HG02678 (cell line): ENCODE data around the gene SMURF2.
"Not testable (repeated sequence)": the region's sequence is repeated elsewhere in the genome, so short reads cannot be mapped to it uniquely, and the experiment has no call there.

ENCODE experiments used
- ATAC-seq: cut with Tn5 transposase; IDR thresholded peaks from one replicate; pipeline ENCODE4 v1.9.1; 2021; ENCODE audit warnings: mild to moderate bottlenecking, moderate library complexity; ENCODE audit not compliant: unreplicated experiment

The SMURF2 gene

GRCh38 chr17:64599187-64599676 lies 62.9 kb downstream of the SMURF2 start:
- peak; percentile 89 for ATAC-seq

GRCh38 chr17:64598672-64599071 lies 63.4 kb downstream of the SMURF2 start:
- no peak for ATAC-seq

- ATAC-seq: no peak
These were observed 65.1 kb downstream of the SMURF2 start for GRCh38 chr17:64596988-64597387.

GRCh38 chr17:64596439-64596838 lies 65.7 kb downstream of the SMURF2 start:
- ATAC-seq: no peak

GRCh38 chr17:64591944-64592343 lies 70.2 kb downstream of the SMURF2 start:
- no peak for ATAC-seq

- ATAC-seq: no peak
These were observed 77.0 kb downstream of the SMURF2 start for GRCh38 chr17:64585146-64585545.

GRCh38 chr17:64583038-64583437 lies 79.1 kb downstream of the SMURF2 start:
- ATAC-seq: no peak

- no peak for ATAC-seq
These were observed 81.5 kb downstream of the SMURF2 start for GRCh38 chr17:64580384-64581315.

GRCh38 chr17:64579917-64580316 lies 82.2 kb downstream of the SMURF2 start:
- no peak for ATAC-seq

- not testable (repeated sequence) for ATAC-seq
These were observed 85.1 kb downstream of the SMURF2 start for GRCh38 chr17:64577025-64577424.

GRCh38 chr17:64575431-64575830 lies 86.7 kb downstream of the SMURF2 start:
- ATAC-seq: no peak

GRCh38 chr17:64574646-64575045 lies 87.5 kb downstream of the SMURF2 start:
- no peak for ATAC-seq

GRCh38 chr17:64573214-64573613 lies 88.9 kb downstream of the SMURF2 start:
- no peak for ATAC-seq

GRCh38 chr17:64572682-64573154 lies 89.4 kb downstream of the SMURF2 start:
- no peak for ATAC-seq

- ATAC-seq: no peak
These were observed 90.4 kb downstream of the SMURF2 start for GRCh38 chr17:64571746-64572145.

GRCh38 chr17:64565563-64565962 lies 96.5 kb downstream of the SMURF2 start:
- no peak for ATAC-seq

GRCh38 chr17:64564098-64564497 lies 98.0 kb downstream of the SMURF2 start:
- ATAC-seq: no peak

GRCh38 chr17:64555281-64555680 lies 106.8 kb downstream of the SMURF2 start:
- ATAC-seq: no peak

- no peak for ATAC-seq
These were observed 108.0 kb downstream of the SMURF2 start for GRCh38 chr17:64554028-64554637.

GRCh38 chr17:64551461-64551860 lies 110.6 kb downstream of the SMURF2 start:
- no peak for ATAC-seq

- ATAC-seq: no peak
These were observed 114.8 kb downstream of the SMURF2 start for GRCh38 chr17:64547319-64547718.

GRCh38 chr17:64546716-64547115 lies 115.4 kb downstream of the SMURF2 start:
- no peak for ATAC-seq
